SIG-M5 treated with dmso at 0.1 percent for 504 hours (cell line): ENCODE data around the gene PCDH9.

Source experiments
- DNase-seq: peaks from one replicate; lab custom pipeline; 2025; ENCODE audit not compliant: unreplicated experiment; lab: John Stamatoyannopoulos, UW

The PCDH9 gene

DNA sequence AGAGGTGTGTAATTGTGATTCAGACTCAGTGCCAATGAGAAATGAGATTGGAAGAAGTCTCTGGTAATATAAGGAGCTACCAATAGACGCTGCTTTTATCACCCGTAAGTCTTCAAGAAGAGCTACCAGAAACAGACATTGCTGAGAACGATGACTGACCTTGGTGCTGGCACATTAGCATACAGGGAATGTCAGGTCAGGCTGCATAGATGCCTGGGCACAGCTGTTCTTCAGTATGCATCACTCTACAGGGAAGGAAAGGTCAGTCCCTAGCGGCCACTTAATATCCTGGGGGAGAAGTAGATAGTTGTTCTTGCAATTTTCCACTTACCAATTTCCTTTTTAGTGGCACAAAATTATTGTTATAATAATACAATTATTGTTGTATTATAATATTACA lies 380.4 kb downstream of the PCDH9 start:
- DNase-seq, result no peak

DNA sequence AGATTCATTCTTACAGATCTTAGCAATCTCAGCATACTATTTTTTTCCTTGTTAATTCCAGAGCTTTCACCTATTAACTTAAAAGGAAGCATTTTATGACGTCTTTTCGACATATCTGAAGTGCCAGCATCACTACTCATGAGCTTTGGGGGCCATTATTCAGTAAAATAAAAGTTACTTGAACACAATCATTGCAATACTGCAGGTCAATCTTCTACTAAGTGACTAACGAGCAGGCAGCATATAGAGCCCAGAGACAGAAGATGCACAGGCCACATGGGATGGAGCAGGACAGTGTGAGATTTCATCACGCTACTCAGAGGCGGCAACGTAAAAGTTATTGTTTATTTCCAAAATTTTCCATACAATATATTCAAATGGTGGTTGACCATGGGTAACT lies 382.6 kb downstream of the PCDH9 start:
- no peak for DNase-seq

DNA sequence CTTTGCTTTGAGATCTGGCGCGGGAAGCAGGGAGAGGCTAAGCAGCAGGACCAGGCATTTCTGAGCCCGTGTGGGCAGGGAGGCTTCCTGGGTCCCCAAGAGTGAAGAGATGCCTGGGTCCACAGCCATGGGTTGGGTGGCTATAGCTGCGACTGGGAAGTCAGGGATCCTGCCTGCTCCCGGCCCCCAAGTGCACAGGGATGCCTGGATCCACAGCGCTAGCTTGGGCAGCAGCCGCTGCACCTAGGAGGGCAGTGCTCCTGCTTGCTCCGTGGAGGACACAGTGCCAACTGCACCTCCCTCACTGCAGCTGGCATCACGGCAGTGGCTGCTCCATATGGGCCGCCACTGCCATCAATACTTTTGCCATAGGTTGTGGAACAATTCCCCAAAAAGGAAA lies 384.7 kb downstream of the PCDH9 start:
- no peak for DNase-seq

GRCh38 chr13:66844933-66845332 lies 385.2 kb downstream of the PCDH9 start:
- no peak for DNase-seq

- DNase-seq, result no peak
These were observed 387.4 kb downstream of the PCDH9 start for GRCh38 chr13:66842766-66843165.

- DNase-seq, result no peak
These were observed 389.5 kb downstream of the PCDH9 start for GRCh38 chr13:66840621-66841020.

GRCh38 chr13:66837246-66837645 lies 392.9 kb downstream of the PCDH9 start:
- no peak for DNase-seq

- no peak for DNase-seq
These were observed 395.0 kb downstream of the PCDH9 start for GRCh38 chr13:66835040-66835628.

- no peak for DNase-seq
These were observed 399.0 kb downstream of the PCDH9 start for GRCh38 chr13:66830940-66831716.

GRCh38 chr13:66829803-66830202 lies 400.3 kb downstream of the PCDH9 start:
- DNase-seq, result no peak

DNA sequence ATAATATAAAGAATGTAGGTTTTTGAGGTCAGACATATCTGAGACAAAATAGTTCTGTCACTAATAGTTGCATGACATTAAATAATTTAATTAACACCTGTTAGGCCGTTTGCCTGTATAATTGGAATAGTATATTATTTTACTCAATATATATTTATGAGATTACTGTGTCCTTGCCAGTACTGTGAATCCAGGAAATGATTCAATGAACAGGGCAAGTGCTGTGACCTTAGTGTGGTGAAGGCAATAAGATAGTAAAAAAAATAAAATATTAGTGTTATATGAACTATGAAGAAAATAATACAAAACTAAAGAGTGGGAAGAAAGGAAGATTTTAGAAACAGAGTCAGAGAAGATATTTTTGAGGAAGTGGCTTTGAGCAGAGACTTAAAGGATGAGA lies 403.7 kb downstream of the PCDH9 start:
- DNase-seq, result no peak

DNA sequence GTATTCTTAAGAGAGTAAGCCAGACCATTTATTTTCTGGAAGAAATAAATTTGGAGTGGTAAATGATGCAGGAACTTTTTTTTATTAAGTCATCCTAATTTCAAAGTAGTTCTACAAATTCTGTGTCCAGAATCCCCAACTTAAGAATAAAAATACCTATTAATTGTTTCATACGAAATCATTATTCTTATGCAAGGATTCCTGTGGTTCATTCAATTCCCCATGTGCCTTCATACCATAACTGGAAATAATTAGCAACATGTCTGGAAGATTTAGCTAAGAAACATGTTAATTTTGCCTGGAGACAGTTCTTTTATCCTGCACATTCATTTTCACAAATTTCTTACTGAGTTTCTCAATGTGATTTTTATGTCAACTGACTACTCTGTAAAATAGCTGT lies 408.6 kb downstream of the PCDH9 start:
- DNase-seq, result no peak

DNA sequence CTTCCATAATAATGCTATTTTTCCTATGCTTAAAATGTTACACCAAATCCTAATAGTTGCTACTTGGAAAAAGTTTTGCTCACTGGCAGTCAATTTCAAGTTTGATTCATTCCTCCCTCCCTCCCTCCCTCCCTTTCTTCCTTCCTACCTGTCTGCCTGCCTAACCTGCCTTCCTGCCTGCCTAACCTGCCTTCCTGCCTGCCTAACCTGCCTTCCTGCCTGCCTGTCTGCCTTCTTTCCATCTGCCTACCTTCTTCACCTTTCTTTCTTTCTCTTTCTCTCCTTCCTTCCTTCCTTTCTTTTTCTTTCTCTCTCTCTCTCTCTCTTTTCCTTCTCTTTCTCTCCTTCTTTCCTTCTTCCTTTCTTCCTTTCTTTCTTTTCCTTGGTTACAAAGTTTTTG lies 418.7 kb downstream of the PCDH9 start:
- DNase-seq, result no peak

DNA sequence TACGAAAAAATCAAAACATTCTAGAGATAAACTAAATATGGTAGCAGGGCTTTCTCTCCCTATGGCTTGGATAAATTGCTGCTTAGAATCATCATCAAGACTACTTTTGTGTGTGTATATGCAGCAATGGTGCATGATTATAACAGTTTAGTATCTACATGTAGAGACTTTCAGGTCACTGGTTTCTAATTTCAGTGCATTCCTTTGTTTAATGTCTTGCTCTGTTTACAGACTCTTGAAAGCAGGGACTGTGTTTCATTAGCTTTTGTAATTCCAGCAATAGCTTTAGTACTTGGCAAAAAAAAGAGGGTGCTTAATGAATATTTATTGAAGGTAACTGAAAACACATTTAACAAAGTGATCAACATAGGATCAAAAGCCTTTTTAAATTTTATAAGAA lies 420.7 kb downstream of the PCDH9 start:
- DNase-seq, result no peak

DNA sequence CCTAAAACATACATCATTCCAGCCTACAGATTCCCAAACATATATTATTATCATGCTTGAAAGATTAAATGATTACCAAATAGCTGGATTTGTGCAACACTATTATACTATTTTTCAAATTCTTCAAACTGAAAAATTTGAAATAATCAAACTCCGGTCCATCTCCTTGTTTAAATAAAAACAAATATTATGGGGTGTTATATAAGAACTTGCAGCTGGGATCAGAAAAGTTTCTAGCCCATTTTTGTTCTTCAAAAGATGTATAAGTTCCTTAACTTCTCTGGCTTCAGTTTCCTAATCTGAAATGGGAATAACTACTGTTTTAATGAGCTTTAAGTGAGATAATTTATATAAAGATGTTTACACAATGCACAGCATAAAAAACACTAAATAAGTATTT lies 422.9 kb downstream of the PCDH9 start:
- DNase-seq, result no peak

GRCh38 chr13:66805657-66806056 lies 424.5 kb downstream of the PCDH9 start:
- DNase-seq, result no peak

DNA sequence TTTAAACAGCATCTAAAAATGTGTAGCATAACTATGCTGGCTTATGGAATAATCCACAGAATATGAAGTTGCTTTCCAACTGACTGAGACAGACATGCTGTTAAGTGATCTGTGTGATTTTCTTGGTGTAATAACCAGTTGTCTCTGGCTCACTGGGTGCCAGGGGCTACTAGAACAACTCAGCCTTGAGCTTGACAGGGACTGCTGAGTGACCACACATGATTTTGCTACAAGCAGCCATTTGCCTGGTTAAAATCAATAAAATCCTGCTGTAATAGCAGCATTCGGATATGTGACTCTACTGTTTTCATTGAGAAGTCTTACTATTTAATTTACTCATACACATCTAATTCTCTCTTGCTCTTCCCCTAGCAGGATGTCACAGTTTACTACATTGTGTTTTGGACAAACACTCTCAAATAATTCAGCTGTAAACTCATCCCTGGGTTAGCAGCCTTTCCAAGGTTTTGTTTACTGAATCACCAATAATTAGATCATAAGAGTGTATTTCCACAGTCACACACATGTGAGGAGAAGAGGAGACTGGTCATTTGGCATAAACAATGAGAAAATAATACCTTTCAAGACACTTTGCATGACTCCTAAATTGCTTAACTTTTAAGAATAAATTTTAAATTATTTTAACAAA lies 426.2 kb downstream of the PCDH9 start:
- no peak for DNase-seq

- no peak for DNase-seq
These were observed 426.9 kb downstream of the PCDH9 start for GRCh38 chr13:66803013-66803807.

DNA sequence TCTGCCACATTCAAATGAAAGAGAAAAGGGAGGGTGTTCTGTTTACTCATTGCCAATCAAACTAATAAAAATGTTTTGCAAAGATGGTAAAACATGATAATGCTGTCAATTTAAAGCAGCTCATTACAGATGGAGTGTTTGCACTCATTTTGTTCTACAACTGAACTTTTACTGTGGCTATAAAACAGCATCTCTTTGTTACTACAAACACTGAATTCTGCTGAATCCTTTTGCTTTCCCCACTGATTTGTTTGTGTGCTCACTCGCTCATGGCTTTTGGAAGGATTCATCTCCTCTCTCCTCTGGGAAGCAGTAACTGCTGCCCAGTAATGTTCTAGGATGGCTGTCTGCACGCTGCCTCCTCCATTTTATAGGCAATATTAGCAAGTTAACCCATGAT lies 434.5 kb downstream of the PCDH9 start:
- no peak for DNase-seq

GRCh38 chr13:66794340-66795031 lies 435.6 kb downstream of the PCDH9 start:
- no peak for DNase-seq

GRCh38 chr13:66790861-66791260 lies 439.3 kb downstream of the PCDH9 start:
- no peak for DNase-seq
